Peyer's patch (tissue), 4 donors: ENCODE results near the gene ACTL7B. TPM values are rescaled to one million over a fixed set of nuclear protein-coding genes. Genes with fewer than 3 reads are reported as not detected.

Experiments used
- DNase-seq, 3 donors: peaks; one replicate each; pipeline ENCODE4 v3.0.0-alpha.2; 2017 to 2019
- H3K27ac ChIP-seq, 4 donors: fragments of 200-600 bp; sonication (generic); one replicate each; pipeline ENCODE4 v1.5.1; 2016 to 2019
- H3K27me3 ChIP-seq, 2 donors: fragments of 200-600 bp; sonication (generic); one replicate each; pipeline ENCODE4 v1.5.1; 2019
- H3K36me3 ChIP-seq, 3 donors: fragments of 200-600 bp; sonication (generic); one replicate each; pipeline ENCODE4 v1.5.1; 2016 to 2019
- H3K4me1 ChIP-seq, 4 donors: fragments of 200-600 bp; sonication (generic); one replicate each; pipeline ENCODE4 v1.5.1; 2016 to 2019
- H3K4me3 ChIP-seq, 4 donors: fragments of 200-600 bp; sonication (generic); 1 replicate in 3 of 4; 2 replicates in 1 of 4; pipeline ENCODE4 v1.5.1; 2016 to 2019; ENCODE audit warnings: mild to moderate bottlenecking in 1 of 4
- H3K9me3 ChIP-seq, 4 donors: fragments of 200-600 bp; sonication (generic); one replicate each; pipeline ENCODE4 v1.5.1; 2016 to 2019; ENCODE audit warnings: mild to moderate bottlenecking in 1 of 4
- CTCF ChIP-seq, 6 experiments: fragments of 450-650 bp in 4 of 6; fragments of 200-600 bp in 2 of 6; sonication (generic) in 1 of 6; IDR thresholded peaks; one replicate each; pipeline ENCODE4 v1.5.1; 2017 to 2019; ENCODE audit warnings: antibody characterized with exemption in 6 of 6, mild to moderate bottlenecking in 3 of 6, moderate library complexity in 1 of 6
- POLR2A ChIP-seq, 2 donors: fragments of 450-650 bp; IDR thresholded peaks; one replicate each; pipeline ENCODE4 v1.5.1; 2017; ENCODE audit warnings: antibody characterized with exemption in 2 of 2, mild to moderate bottlenecking in 2 of 2, moderate library complexity in 2 of 2
- total RNA-seq, 4 donors: library from RNA; depleted of rRNA; stranded (reverse); fragments of >200 nt; gene quantifications; one replicate each; pipeline ENCODE4 v1.1.0, GENCODE V29; 2016

The ACTL7B gene
- total RNA-seq, 4 donors from 2014 or later = not detected

- Histone ChIP-seq H3K27me3 (no peaks in the 10 kb centered on the region), H3K4me3 (no peak overlapping the region), H3K27ac (no peak overlapping the region), H3K36me3 (peaks cover 0 to 11% (median 0%) of the 10 kb centered on the region in 3 donors), H3K9me3 (no peaks in the 10 kb centered on the region), H3K4me1 (no peaks in the 10 kb centered on the region)
- no peak for DNase-seq
- TF ChIP-seq CTCF (IDR thresholded peaks at IDR 0.05) = no peak
- no peak for TF ChIP-seq POLR2A (IDR thresholded peaks at IDR 0.05)
Observed at GRCh38 chr9:108865037-108865436, 9.3 kb upstream of the ACTL7B start.

GRCh38 chr9:108864446-108864845 lies 8.7 kb upstream of the ACTL7B start:
- no peaks in the 10 kb centered on the region for H3K9me3 ChIP-seq
- H3K27me3 ChIP-seq = no peaks in the 10 kb centered on the region
- DNase-seq = no peak
- no peak overlapping the region for H3K27ac ChIP-seq
- no peaks in the 10 kb centered on the region for H3K4me1 ChIP-seq
- H3K36me3 ChIP-seq = peaks cover 0 to 11% (median 0%) of the 10 kb centered on the region in 3 donors
- H3K4me3 ChIP-seq = no peak overlapping the region
- TF ChIP-seq CTCF (IDR thresholded peaks at IDR 0.05) (no peak), POLR2A (IDR thresholded peaks at IDR 0.05) (no peak)

- Histone ChIP-seq H3K27ac (no peak overlapping the region), H3K9me3 (no peaks in the 10 kb centered on the region), H3K36me3 (peaks cover 0 to 10% (median 0%) of the 10 kb centered on the region in 3 donors), H3K27me3 (no peaks in the 10 kb centered on the region), H3K4me3 (no peak overlapping the region), H3K4me1 (no peaks in the 10 kb centered on the region)
- no peak for DNase-seq
- TF ChIP-seq CTCF (IDR thresholded peaks at IDR 0.05) = no peak
- no peak for TF ChIP-seq POLR2A (IDR thresholded peaks at IDR 0.05)
Observed at GRCh38 chr9:108863891-108864290, 8.1 kb upstream of the ACTL7B start.

GRCh38 chr9:108861997-108862396 lies 6.2 kb upstream of the ACTL7B start, which contains the start of gene ACTL7A:
Gene ACTL7A (plus strand): TSS chr9:108862266. CDS start chr9:108862323, 57 bp downstream.
- Histone ChIP-seq H3K27me3 (no peaks in the 10 kb centered on the region), H3K4me3 (no peak within 1 kb of the TSS), H3K4me1 (no peaks in the 10 kb centered on the region), H3K36me3 (no peaks in the 10 kb centered on the region), H3K27ac (no peak within 1 kb of the TSS), H3K9me3 (no peaks in the 10 kb centered on the region)
- TF ChIP-seq POLR2A (IDR thresholded peaks at IDR 0.05) (no peak), CTCF (IDR thresholded peaks at IDR 0.05) (no peak)
- no peak for DNase-seq

GRCh38 chr9:108861464-108861863 lies 5.7 kb upstream of the ACTL7B start:
- Histone ChIP-seq H3K27ac (no peak overlapping the region), H3K4me1 (no peaks in the 10 kb centered on the region), H3K36me3 (no peaks in the 10 kb centered on the region), H3K9me3 (no peaks in the 10 kb centered on the region), H3K4me3 (no peak overlapping the region), H3K27me3 (no peaks in the 10 kb centered on the region)
- TF ChIP-seq CTCF (IDR thresholded peaks at IDR 0.05) (no peak), POLR2A (IDR thresholded peaks at IDR 0.05) (no peak)
- no peak for DNase-seq

GRCh38 chr9:108860764-108861163 lies 5.0 kb upstream of the ACTL7B start:
- no peak for DNase-seq
- Histone ChIP-seq H3K9me3 (no peaks in the 10 kb centered on the region), H3K4me1 (no peaks in the 10 kb centered on the region), H3K36me3 (no peaks in the 10 kb centered on the region), H3K27ac (no peak overlapping the region), H3K4me3 (no peak overlapping the region), H3K27me3 (no peaks in the 10 kb centered on the region)
- TF ChIP-seq CTCF (IDR thresholded peaks at IDR 0.05) (no peak), POLR2A (IDR thresholded peaks at IDR 0.05) (no peak)
